GM19467 (cell line): ENCODE results near the gene MYO1F.

ENCODE experiments used
- ATAC-seq: cut with Tn5 transposase; IDR thresholded peaks from one replicate; pipeline ENCODE4 v1.9.1; 2021; ENCODE audit warnings: mild to moderate bottlenecking, moderate library complexity; ENCODE audit not compliant: unreplicated experiment

The MYO1F gene

GRCh38 chr19:8473648-8474476 lies 103.4 kb downstream of the MYO1F start:
- ATAC-seq: peak; percentile 53
